NCI-H226 (cell line): ENCODE measurements around the gene ZNF764.
"Not testable (repeated sequence)": the region's sequence is repeated elsewhere in the genome, so short reads cannot be mapped to it uniquely, and the experiment has no call there.

ENCODE experiments used
- DNase-seq: peaks from one replicate; pipeline ENCODE4 v3.0.0-alpha.2; 2015

ZNF764 gene

DNA sequence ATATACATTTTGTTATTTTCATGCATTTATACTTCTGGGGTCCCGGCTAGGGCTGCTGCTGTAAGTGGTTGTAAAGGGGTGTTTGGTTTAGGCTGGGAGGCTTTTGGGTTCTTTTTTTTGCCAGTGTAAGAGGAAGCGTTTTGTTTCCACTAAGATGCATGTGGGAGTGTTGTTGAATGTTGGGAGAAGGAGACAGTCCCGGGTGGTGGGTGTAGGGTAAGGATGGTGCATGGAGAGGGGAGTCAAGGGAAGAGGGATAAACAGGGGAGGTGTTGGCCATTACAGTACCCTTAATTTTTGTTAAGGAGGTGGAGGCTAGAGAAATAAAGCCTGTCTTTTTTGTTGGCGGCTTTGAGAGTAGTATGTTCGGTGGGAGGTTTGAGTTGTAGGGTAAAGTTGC is 15.1 kb downstream of the ZNF764 start:
- DNase-seq, result no peak

GRCh38 chr16:30541502-30542329 is 16.5 kb downstream of the ZNF764 start:
- no peak for DNase-seq

- DNase-seq, result not testable (repeated sequence)
Observed at GRCh38 chr16:30540916-30541464, 17.2 kb downstream of the ZNF764 start.

- DNase-seq, result not testable (repeated sequence)
Observed at GRCh38 chr16:30539986-30540526, 18.1 kb downstream of the ZNF764 start.

DNA sequence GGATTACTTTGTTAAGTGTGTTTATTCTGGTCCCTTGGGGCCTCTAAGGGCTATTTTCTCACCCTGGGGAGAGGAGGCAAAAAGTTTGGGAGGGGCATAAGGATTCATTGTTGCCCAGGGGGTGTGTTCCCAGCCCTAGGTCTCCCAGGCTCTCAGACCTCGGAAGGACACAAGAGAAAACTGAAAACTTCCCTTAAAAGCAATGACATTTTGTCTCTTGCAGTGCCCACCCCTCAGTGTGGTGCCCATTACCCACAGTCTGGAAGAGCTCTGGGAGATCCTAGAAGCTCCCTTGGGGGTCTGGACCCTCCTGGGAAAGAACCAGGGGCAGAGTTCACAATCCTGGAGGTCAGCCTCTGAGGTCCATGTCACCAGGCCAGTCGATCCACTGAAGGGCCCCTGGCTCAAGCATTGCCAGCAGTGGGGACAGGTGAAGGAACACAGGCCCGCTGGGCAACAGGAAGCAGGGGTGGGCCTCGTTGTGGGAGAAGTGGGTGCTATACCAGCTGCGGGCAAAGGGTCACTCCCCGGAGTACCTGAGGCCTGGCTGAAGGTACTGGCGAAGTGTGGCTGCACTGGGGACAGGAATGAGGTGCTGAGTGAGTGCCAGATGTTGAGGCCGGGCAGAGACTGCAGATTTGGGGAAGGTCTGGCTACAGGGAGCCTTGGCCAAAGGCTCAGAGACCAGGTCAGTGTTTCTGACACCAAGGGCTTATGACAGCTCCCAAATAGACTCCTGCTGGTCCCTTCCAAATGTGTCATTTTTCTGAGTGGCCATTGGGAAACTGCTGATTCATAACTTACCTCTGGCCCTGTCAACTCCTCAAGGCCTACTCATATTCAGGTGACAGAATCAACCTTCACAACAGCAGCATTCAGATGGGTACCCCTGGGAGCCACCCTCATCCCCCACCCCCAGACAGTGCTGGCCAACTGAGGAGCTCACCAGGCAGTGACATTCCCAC is 18.9 kb downstream of the ZNF764 start:
- DNase-seq, result no peak

GRCh38 chr16:30536391-30537024 is 21.7 kb downstream of the ZNF764 start:
- not testable (repeated sequence) for DNase-seq

DNA sequence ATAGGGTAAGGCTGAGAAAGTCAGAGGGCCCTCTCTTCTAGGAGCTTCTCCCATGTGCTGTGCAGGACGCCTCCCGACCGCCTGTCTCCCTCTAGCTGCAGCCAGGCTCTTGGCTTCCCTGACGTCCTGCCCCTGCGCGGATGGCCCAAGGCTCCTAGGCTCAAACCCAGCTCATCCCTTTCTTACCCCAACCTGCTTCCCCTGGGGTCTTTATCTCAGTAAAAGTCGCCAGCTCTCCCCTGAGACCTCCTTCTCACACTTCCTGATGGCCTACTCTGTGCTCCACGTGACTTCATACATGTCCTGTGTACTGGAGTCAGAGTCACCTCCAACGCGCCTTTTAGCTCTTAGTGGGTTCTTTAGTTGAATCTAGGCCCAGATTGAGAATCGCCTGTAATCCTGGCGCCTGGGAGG is 22.4 kb downstream of the ZNF764 start:
- peak; percentile 24 for DNase-seq

DNA sequence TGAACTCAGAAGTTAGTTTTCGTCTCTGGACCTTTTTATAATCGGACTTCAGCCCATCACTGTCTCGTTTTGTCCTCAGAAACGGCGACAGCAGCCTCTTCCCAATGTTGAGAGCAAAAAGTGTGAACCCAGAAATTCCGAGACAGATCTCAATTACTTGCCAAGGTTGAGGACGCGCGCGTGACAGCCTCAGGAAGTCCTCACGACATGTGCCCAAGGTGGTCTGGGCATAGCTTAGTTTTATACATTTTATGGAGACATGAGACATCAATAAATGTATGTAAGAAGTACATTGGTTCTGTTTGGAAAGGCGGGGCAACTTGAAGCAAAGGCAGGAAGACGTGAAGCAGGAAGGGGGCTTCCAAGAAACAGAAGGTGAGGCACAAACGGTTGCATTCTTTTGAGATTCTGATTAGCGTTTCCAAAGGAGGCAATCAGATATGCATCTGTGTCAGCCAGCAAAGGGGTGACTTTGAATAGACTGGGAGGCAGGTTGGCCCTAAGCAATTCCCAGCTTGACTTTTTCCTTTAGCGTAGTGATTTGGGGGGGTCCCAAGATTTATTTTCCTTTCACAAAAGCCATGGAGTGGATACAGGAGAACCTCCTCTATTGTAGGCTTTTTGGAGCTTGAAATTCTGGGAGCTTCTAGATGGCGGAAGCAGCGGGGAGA is 22.9 kb downstream of the ZNF764 start:
- DNase-seq, result no peak

DNA sequence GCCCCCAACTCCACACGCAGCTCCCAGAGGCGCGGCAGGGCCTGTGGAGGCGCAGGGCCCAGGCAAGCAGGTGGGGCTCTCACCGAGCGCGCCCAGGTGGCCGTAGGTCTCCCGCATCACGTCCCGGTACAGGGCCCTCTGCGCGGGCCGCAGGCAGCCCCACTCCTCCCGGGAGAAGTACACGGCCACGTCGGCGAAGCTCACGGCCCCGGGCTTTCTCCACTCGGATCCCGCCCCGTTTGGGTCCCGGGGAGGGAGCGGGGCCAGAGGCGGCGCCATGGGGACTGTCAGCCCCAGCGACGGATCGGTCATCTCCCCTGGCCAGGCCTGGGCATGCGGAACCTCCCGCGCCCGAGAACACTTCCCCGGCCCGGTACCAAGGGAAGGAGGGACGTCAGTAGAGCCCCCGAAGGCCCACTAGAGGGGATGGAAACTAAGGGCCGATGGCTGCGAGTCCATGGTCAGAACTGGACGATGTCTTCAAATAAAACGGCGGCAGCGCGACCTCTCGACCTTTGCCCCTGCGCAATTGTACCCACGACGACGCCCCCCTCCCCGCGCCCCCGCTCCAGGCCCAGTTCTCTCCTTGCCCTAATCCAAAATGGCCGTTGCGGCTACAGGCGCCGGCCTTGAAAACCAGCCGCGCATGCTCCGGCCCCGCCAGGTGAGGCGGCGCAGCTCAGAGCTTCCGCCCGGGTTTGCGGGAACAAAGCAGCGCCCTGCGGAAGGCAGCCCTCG is 23.6 kb downstream of the ZNF764 start, which contains the start of gene ZNF747:
TSS of gene ZNF747 (minus strand) at position 491 of the 738 bp plus-strand sequence. CDS start at position 312, 179 bp downstream.
- peak; percentile 84 for DNase-seq

GRCh38 chr16:30533748-30534367 is 24.3 kb downstream of the ZNF764 start:
- no peak for DNase-seq

DNA sequence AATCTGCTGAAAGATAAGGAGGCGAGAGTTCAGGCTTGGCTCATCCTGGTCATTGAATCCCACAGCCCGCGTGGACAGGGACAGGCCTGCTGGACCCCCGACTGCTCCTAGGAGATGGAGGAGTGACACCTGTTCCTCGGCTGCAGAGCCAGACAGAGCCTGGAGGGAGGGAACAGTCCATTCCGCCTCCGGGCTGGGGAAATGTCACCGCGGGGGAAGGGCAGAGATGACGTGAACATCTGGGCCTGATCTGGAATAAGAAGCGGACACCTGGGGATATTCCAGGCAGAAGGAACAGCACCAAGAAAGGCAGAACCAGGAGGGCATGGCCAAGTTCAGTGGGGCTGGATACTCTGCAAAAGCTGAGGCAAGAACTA is 25.0 kb downstream of the ZNF764 start:
- no peak for DNase-seq

DNA sequence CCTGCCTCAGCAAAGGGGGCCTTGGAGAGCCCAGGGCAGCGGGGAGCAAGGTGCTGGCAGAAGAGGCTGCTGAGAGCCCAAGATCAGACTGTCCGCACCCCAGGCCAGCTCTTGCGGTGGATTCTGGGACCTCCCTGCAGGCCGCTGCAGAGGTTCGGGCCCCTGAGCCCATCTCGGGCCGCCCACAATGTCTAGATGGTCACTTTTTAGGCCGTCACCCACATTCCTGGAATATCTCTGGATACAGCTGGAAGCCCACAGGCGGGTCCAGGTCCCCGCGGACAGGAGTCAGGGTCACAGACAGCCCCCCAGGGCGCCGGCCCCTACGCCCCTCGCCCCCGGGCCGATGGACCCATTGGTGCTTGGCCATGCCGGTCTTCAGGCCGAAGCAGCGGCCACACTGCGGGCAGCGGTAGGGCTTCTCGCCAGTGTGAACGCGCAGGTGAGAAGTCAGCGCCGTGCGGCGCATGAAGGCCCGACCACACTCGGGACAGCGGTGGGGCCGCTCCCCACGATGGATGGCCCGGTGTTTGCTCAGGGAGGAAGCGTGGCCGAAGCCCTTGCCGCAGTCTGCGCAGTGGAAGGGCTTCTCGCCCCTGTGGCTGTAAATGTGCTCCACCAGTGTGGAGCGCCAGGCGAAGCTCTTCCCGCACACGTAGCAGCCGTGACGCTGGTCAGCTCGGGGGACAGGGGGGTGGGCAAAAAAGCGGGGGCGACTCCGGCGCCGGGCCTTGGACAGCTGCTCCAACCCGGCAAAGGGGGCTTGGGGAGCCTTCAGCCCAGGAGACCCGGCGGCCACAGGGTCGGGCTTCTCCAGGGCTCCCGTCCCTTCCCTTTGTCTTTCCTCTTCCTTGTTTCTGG is 25.7 kb downstream of the ZNF764 start:
- no peak for DNase-seq

DNA sequence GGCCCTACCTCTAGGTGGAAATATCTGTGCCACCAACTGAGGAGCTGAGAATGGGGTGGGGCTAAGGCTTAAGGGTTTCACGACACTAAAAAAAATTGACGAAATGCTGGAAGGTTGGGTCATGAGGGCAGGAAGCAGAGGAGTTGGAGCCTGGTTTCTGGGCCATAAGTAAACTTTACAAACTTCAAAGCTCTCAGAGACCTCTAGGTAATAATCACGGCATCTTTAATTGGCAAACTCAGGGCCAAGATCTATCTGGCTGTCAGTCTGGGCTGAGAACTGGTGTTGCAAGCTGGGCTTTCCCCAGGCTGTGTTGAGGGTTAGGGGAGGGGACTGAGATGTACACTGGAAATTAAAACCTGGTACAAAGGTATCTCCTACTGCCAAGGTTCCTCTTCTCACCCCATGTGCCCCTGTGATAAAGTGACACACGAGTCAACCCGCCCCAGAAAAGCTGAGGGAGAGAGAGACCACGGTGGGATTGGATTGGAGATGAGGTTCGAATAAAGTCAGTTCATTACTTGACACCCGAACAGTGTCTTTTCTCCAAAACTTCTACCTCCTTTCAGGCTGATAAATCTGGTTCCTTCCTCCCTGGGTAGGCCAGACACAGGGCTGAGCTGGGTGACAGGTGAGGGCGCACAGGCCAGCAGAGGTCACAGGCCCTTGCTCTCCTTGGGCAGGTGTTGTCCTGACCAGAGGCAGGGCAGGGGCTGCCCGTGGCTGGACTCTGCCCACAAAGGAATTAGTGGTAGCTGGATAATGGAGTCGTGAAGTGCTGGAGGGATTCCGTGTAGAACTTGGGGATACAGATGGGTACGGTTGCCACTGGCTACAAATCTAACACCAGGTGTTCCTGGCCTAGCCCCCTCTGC is 27.8 kb downstream of the ZNF764 start:
- DNase-seq, result no peak

DNA sequence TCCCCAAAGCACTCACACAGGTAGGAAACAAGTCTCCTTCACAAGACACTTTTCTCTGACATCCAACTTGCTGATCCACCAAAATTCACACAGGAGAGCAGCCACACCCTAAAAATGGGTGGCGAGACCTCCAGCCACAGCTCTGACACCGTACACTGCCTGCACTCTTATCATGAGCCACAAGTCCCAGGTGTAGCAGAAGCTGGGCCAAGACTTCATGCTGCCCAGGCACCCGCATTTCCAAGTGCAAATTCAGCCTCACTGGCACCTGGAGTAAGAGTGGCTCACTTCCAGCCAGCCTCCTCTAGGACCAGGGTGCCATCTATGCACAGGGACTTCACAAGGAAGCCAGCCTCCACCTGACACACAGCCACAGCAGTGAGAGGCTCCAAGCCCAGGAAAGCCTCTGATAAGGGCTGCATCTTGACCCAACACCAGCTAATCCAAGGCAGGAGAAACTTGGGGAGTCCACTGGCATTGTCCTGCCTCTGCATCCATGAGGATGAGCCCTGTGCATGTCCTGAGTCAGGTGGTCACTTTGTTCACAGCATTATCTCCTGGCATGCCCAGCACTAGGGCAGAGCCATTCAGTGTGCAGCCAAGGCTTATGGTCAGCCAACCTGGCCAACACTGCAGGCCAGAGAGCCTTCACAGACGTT is 29.2 kb downstream of the ZNF764 start:
- DNase-seq, result no peak

- DNase-seq, result no peak
Observed at GRCh38 chr16:30527635-30528178, 30.5 kb downstream of the ZNF764 start.

DNA sequence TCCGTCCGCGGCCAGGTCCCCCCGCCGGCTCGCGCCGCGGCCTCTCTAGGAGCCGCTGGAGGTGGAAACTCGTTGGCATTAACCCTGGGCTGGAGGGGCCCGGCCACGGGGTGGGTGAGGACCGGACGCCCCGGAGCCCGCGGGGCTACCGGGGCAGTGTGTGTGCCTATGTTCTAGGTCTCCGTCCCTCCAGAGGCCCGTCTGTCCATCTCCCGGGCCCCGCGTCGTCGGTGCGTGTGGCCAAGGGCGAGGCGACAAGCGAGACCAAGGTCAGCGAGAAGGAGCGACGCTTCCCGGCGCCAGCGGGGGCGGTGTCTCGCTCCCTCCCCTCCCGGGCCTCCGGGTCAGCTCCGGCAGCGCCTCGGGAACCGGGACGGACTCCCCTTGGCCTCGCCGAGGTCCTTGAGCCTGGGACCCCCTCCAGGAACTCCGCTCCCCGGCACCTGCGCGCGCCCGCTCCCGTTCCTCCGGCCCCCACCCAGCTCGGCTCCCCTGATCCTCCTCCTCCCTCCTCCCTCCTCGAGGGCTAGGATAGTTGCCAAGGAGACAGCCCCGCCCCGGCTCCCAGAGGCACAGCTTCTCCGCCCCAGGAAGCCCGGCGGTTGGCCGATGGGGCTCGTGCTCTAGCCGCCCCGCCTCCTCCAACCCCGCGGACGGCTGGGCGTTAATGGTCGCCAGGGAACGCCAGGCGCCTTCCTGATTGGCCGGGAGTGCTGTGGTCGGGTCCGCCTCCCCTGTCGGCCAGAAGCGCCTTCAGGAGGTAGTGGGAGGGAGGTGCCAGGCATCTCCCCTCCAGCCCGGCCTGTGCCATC is 31.1 kb downstream of the ZNF764 start:
- DNase-seq, result peak; percentile 98
